Measurements from ENCODE around the gene ROR2. TPM values are rescaled to one million over a fixed set of nuclear protein-coding genes. Genes with fewer than 3 reads are reported as not detected.

The ROR2 gene
- total RNA-seq, 1 experiment from 2014 or later = 2.7 TPM

GRCh38 chr9:91555132-91555531 lies 394.9 kb downstream of the ROR2 start:
- no peak overlapping the region for H2BK15ac ChIP-seq (ENCODE audit: low read depth, low read length)
- no peak overlapping the region for H3K18ac ChIP-seq (ENCODE audit: insufficient read length, low read depth, low read length)
- Mint-ChIP-seq H3K36me3 (ENCODE audit: insufficient read depth in 1 of 3, low read depth in 3 of 3) (peaks cover 0 to 2% (median 0%) of the 10 kb centered on the region in 3 experiments; a peak in 1 of 7 replicates), H3K4me1 (peaks cover 17 to 19% of the 10 kb centered on the region in 2 experiments), H3K27ac (no peak overlapping the region), H3K27me3 (ENCODE audit: low read depth) (no peaks in the 10 kb centered on the region), H3K4me3 (no peak overlapping the region), H3K9me3 (peaks cover 0 to 3% of the 10 kb centered on the region in 2 experiments; a peak in 2 of 5 replicates)
- H4K5ac ChIP-seq (ENCODE audit: insufficient read length, low read depth, low read length) = no peak overlapping the region
- no peak overlapping the region for H3K23ac ChIP-seq (ENCODE audit: insufficient read length, low read depth, low read length)
- no peak overlapping the region for H4K91ac ChIP-seq (ENCODE audit: insufficient read length, low read depth, low read length)
- no peak overlapping the region for H3T11ph ChIP-seq (ENCODE audit: low read length)
- no peak overlapping the region for H3K56ac ChIP-seq (ENCODE audit: insufficient read length, low read depth, low read length)
- H4K8ac ChIP-seq (replicated peaks; ENCODE audit: insufficient read length, low read depth, low read length) = no peak overlapping the region
- no peak overlapping the region for H2BK120ac ChIP-seq (ENCODE audit: low read depth, low read length, poor library complexity, severe bottlenecking)
- H3K14ac ChIP-seq (ENCODE audit: insufficient read depth, low read length) = no peak overlapping the region
- no peak overlapping the region for H2AK5ac ChIP-seq (ENCODE audit: insufficient read length, low read length)
- H3K4ac ChIP-seq (ENCODE audit: low read depth, low read length) = no peak overlapping the region
- H3K79me1 ChIP-seq (ENCODE audit: insufficient read depth, low read depth, low read length, poor library complexity, severe bottlenecking) = no peaks in the 10 kb centered on the region
- H3K79me2 ChIP-seq (ENCODE audit: insufficient read depth, low read length) = no peaks in the 10 kb centered on the region
- H3K27me3 ChIP-seq (ENCODE audit: insufficient read depth, low read length) = no peaks in the 10 kb centered on the region
- TF ChIP-seq CTCF (conservative IDR thresholded peaks at IDR 0.05) = no peak
- H3K9ac ChIP-seq (ENCODE audit: extremely low read depth, insufficient read length, low read length) = no peak overlapping the region
- no peak overlapping the region for H3K4me2 ChIP-seq (ENCODE audit: insufficient read depth, insufficient read length, low read length)
- H2AFZ ChIP-seq (ENCODE audit: low read length) = no peak overlapping the region
- no peak overlapping the region for H2BK12ac ChIP-seq (ENCODE audit: insufficient read length, low read depth, low read length)
- no peaks in the 10 kb centered on the region for H3K23me2 ChIP-seq (ENCODE audit: insufficient read length, low read depth, low read length, poor library complexity, severe bottlenecking)
- no peak overlapping the region for H3K27ac ChIP-seq (ENCODE audit: insufficient read length, low read depth, low read length)
- no peaks in the 10 kb centered on the region for H3K9me3 ChIP-seq (ENCODE audit: control insufficient read depth, low read depth, low read length)
- no peak for DNase-seq
- H3K4me1 ChIP-seq (ENCODE audit: insufficient read depth, low read length) = no peaks in the 10 kb centered on the region
- no peaks in the 10 kb centered on the region for H4K20me1 ChIP-seq (ENCODE audit: control insufficient read depth, insufficient read depth, insufficient read length)
- no CpG with 5 or more reads among the region's 2 CpGs for WGBS (ENCODE audit: extremely low coverage, insufficient read length, low lambda C conversion rate)
- H2BK5ac ChIP-seq (ENCODE audit: insufficient read length, low read length) = no peak overlapping the region
- H2BK20ac ChIP-seq (ENCODE audit: low read depth, low read length, poor library complexity, severe bottlenecking) = no peak overlapping the region
